ENCODE results near the gene SCGN. TPM values are rescaled to one million over a fixed set of nuclear protein-coding genes. Genes with fewer than 3 reads are reported as not detected.

Gene SCGN
- total RNA-seq, 1 experiment from 2014 or later: not detected

DNA sequence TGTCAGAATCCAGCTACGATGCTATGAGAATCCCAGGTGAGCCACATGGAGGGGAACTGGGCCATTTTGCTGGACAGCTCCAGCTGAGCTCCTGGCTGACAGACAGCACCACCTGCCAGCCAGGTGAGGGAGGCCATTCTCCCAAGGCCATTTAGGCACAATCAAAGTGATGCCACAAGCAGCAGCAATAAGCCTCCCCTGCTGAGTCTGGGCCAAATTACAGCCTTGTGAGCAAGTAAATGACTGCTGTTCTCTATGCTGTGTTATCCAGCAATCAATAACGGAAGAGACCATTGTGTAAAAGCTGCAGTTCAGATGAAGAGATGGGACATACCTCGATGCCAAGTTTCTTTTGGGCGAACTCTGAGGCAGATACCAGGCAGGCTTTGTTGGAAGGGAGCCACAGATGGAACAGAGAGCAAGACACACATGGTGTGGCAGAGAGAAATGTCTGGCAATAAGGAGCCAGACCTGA is 14.0 kb upstream of the SCGN start (continued):
- TF ChIP-seq, protein P1, sequence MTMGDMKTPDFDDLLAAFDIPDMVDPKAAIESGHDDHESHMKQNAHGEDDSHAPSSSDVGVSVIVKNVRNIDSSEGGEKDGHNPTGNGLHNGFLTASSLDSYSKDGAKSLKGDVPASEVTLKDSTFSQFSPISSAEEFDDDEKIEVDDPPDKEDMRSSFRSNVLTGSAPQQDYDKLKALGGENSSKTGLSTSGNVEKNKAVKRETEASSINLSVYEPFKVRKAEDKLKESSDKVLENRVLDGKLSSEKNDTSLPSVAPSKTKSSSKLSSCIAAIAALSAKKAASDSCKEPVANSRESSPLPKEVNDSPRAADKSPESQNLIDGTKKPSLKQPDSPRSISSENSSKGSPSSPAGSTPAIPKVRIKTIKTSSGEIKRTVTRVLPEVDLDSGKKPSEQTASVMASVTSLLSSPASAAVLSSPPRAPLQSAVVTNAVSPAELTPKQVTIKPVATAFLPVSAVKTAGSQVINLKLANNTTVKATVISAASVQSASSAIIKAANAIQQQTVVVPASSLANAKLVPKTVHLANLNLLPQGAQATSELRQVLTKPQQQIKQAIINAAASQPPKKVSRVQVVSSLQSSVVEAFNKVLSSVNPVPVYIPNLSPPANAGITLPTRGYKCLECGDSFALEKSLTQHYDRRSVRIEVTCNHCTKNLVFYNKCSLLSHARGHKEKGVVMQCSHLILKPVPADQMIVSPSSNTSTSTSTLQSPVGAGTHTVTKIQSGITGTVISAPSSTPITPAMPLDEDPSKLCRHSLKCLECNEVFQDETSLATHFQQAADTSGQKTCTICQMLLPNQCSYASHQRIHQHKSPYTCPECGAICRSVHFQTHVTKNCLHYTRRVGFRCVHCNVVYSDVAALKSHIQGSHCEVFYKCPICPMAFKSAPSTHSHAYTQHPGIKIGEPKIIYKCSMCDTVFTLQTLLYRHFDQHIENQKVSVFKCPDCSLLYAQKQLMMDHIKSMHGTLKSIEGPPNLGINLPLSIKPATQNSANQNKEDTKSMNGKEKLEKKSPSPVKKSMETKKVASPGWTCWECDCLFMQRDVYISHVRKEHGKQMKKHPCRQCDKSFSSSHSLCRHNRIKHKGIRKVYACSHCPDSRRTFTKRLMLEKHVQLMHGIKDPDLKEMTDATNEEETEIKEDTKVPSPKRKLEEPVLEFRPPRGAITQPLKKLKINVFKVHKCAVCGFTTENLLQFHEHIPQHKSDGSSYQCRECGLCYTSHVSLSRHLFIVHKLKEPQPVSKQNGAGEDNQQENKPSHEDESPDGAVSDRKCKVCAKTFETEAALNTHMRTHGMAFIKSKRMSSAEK (CRISPR knock-in tag; IDR thresholded peaks at IDR 0.05; ENCODE audit: borderline replicate concordance): no peak
- TF ChIP-seq GRHL2 (CRISPR knock-in tag; IDR thresholded peaks at IDR 0.05; ENCODE audit: insufficient replicate concordance, severe bottlenecking) (no peak), ZNF423 (CRISPR knock-in tag; IDR thresholded peaks at IDR 0.05) (no peak), ZNF121 (CRISPR knock-in tag; IDR thresholded peaks at IDR 0.05) (no peak), GABPB1 (CRISPR knock-in tag; IDR thresholded peaks at IDR 0.05) (no peak), NFE2L1 (CRISPR knock-in tag; IDR thresholded peaks at IDR 0.05) (no peak), RORB (CRISPR knock-in tag; IDR thresholded peaks at IDR 0.05) (no peak), RELA (CRISPR knock-in tag; IDR thresholded peaks at IDR 0.05; ENCODE audit: borderline replicate concordance) (0 out of 2 replicates have a peak, but pooled peaks have one; percentile 54), JAZF1 (CRISPR knock-in tag; IDR thresholded peaks at IDR 0.05) (no peak), ETV6 (CRISPR knock-in tag; IDR thresholded peaks at IDR 0.05) (no peak), OVOL2 (CRISPR knock-in tag; IDR thresholded peaks at IDR 0.05; ENCODE audit: borderline replicate concordance) (no peak), NR1H2 (CRISPR knock-in tag; IDR thresholded peaks at IDR 0.05) (no peak), ZNF671 (CRISPR knock-in tag; IDR thresholded peaks at IDR 0.05) (no peak), FOXK1 (CRISPR knock-in tag; IDR thresholded peaks at IDR 0.05) (no peak)
- TF ChIP-seq, protein P2, sequence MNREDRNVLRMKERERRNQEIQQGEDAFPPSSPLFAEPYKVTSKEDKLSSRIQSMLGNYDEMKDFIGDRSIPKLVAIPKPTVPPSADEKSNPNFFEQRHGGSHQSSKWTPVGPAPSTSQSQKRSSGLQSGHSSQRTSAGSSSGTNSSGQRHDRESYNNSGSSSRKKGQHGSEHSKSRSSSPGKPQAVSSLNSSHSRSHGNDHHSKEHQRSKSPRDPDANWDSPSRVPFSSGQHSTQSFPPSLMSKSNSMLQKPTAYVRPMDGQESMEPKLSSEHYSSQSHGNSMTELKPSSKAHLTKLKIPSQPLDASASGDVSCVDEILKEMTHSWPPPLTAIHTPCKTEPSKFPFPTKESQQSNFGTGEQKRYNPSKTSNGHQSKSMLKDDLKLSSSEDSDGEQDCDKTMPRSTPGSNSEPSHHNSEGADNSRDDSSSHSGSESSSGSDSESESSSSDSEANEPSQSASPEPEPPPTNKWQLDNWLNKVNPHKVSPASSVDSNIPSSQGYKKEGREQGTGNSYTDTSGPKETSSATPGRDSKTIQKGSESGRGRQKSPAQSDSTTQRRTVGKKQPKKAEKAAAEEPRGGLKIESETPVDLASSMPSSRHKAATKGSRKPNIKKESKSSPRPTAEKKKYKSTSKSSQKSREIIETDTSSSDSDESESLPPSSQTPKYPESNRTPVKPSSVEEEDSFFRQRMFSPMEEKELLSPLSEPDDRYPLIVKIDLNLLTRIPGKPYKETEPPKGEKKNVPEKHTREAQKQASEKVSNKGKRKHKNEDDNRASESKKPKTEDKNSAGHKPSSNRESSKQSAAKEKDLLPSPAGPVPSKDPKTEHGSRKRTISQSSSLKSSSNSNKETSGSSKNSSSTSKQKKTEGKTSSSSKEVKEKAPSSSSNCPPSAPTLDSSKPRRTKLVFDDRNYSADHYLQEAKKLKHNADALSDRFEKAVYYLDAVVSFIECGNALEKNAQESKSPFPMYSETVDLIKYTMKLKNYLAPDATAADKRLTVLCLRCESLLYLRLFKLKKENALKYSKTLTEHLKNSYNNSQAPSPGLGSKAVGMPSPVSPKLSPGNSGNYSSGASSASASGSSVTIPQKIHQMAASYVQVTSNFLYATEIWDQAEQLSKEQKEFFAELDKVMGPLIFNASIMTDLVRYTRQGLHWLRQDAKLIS (CRISPR knock-in tag; IDR thresholded peaks at IDR 0.05; ENCODE audit: borderline replicate concordance): no peak
- TF ChIP-seq, protein P3, sequence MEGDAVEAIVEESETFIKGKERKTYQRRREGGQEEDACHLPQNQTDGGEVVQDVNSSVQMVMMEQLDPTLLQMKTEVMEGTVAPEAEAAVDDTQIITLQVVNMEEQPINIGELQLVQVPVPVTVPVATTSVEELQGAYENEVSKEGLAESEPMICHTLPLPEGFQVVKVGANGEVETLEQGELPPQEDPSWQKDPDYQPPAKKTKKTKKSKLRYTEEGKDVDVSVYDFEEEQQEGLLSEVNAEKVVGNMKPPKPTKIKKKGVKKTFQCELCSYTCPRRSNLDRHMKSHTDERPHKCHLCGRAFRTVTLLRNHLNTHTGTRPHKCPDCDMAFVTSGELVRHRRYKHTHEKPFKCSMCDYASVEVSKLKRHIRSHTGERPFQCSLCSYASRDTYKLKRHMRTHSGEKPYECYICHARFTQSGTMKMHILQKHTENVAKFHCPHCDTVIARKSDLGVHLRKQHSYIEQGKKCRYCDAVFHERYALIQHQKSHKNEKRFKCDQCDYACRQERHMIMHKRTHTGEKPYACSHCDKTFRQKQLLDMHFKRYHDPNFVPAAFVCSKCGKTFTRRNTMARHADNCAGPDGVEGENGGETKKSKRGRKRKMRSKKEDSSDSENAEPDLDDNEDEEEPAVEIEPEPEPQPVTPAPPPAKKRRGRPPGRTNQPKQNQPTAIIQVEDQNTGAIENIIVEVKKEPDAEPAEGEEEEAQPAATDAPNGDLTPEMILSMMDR (IDR thresholded peaks at IDR 0.05): no peak
- TF ChIP-seq, protein P4, sequence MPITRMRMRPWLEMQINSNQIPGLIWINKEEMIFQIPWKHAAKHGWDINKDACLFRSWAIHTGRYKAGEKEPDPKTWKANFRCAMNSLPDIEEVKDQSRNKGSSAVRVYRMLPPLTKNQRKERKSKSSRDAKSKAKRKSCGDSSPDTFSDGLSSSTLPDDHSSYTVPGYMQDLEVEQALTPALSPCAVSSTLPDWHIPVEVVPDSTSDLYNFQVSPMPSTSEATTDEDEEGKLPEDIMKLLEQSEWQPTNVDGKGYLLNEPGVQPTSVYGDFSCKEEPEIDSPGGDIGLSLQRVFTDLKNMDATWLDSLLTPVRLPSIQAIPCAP (CRISPR knock-in tag; IDR thresholded peaks at IDR 0.05): 0 out of 2 replicates have a peak, but pooled peaks have one; percentile 38
- TF ChIP-seq, protein P5, sequence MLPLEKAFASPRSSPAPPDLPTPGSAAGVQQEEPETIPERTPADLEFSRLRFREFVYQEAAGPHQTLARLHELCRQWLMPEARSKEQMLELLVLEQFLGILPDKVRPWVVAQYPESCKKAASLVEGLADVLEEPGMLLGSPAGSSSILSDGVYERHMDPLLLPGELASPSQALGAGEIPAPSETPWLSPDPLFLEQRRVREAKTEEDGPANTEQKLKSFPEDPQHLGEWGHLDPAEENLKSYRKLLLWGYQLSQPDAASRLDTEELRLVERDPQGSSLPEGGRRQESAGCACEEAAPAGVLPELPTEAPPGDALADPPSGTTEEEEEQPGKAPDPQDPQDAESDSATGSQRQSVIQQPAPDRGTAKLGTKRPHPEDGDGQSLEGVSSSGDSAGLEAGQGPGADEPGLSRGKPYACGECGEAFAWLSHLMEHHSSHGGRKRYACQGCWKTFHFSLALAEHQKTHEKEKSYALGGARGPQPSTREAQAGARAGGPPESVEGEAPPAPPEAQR (CRISPR knock-in tag; IDR thresholded peaks at IDR 0.05): no peak
- TF ChIP-seq, protein P6, sequence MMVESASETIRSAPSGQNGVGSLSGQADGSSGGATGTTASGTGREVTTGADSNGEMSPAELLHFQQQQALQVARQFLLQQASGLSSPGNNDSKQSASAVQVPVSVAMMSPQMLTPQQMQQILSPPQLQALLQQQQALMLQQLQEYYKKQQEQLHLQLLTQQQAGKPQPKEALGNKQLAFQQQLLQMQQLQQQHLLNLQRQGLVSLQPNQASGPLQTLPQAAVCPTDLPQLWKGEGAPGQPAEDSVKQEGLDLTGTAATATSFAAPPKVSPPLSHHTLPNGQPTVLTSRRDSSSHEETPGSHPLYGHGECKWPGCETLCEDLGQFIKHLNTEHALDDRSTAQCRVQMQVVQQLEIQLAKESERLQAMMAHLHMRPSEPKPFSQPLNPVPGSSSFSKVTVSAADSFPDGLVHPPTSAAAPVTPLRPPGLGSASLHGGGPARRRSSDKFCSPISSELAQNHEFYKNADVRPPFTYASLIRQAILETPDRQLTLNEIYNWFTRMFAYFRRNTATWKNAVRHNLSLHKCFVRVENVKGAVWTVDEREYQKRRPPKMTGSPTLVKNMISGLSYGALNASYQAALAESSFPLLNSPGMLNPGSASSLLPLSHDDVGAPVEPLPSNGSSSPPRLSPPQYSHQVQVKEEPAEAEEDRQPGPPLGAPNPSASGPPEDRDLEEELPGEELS (CRISPR knock-in tag; IDR thresholded peaks at IDR 0.05): peak; percentile 81
- TF ChIP-seq, protein P7, sequence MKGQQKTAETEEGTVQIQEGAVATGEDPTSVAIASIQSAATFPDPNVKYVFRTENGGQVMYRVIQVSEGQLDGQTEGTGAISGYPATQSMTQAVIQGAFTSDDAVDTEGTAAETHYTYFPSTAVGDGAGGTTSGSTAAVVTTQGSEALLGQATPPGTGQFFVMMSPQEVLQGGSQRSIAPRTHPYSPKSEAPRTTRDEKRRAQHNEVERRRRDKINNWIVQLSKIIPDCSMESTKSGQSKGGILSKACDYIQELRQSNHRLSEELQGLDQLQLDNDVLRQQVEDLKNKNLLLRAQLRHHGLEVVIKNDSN (CRISPR knock-in tag; IDR thresholded peaks at IDR 0.05): no peak
